C4-2B (cell line): Measurements from ENCODE around the gene ADM2.

Experiments used
- CTCF ChIP-seq: fragments of 450-650 bp; conservative IDR thresholded peaks from 2 replicates; pipeline ENCODE4 v1.5.1; 2017; ENCODE audit warnings: mild to moderate bottlenecking
- ZFX ChIP-seq: fragments of 450-650 bp; IDR thresholded peaks from 2 replicates; pipeline ENCODE4 v1.6.1; 2017

- TF ChIP-seq CTCF (no peak), ZFX (no peak)
Measured at GRCh38 chr22:50439314-50439870, 42.0 kb upstream of the ADM2 start.
